Smooth muscle cell (in vitro differentiated cells): ENCODE data around the gene NPAS4. TPM values are rescaled to one million over a fixed set of nuclear protein-coding genes. Genes with fewer than 3 reads are reported as not detected.

ENCODE experiments used
- DNase-seq: peaks from one replicate; lab custom pipeline; 2025; ENCODE audit not compliant: unreplicated experiment; lab: John Stamatoyannopoulos, UW
- H2AFZ ChIP-seq: fragments of 200-600 bp; sonication (generic); 2 replicates; pipeline ENCODE4 v1.6.0; 2016; ENCODE audit warnings: antibody characterized with exemption, low read depth, mild to moderate bottlenecking
- H3F3A ChIP-seq: fragments of 200-600 bp; sonication (generic); 2 replicates; pipeline ENCODE4 v1.6.0; 2017; ENCODE audit warnings: antibody characterized with exemption, low read depth
- H3K27ac ChIP-seq: fragments of 200-600 bp; sonication (generic); 2 replicates; pipeline ENCODE4 v1.5.1; 2016; ENCODE audit warnings: low read depth, mild to moderate bottlenecking
- H3K27me3 ChIP-seq: fragments of 200-600 bp; sonication (generic); 2 replicates; pipeline ENCODE4 v1.6.1; 2016; ENCODE audit warnings: low read depth, mild to moderate bottlenecking
- H3K36me3 ChIP-seq: fragments of 200-600 bp; sonication (generic); 2 replicates; pipeline ENCODE4 v1.5.1; 2016; ENCODE audit warnings: low read depth
- H3K4me1 ChIP-seq: fragments of 200-600 bp; sonication (generic); 2 replicates; pipeline ENCODE4 v1.5.1; 2016; ENCODE audit warnings: low read depth
- H3K4me2 ChIP-seq: fragments of 200-600 bp; sonication (generic); 2 replicates; pipeline ENCODE4 v1.6.0; 2016; ENCODE audit warnings: mild to moderate bottlenecking
- H3K4me3 ChIP-seq: fragments of 200-600 bp; sonication (generic); 2 replicates; pipeline ENCODE4 v1.5.1; 2016; ENCODE audit warnings: mild to moderate bottlenecking
- H3K79me2 ChIP-seq: fragments of 200-600 bp; sonication (generic); 2 replicates; pipeline ENCODE4 v1.6.0; 2016; ENCODE audit warnings: low read depth, mild to moderate bottlenecking
- H3K9ac ChIP-seq: fragments of 200-600 bp; sonication (generic); 2 replicates; pipeline ENCODE4 v1.6.0; 2016; ENCODE audit warnings: low read depth
- H3K9me3 ChIP-seq: fragments of 200-600 bp; sonication (generic); replicated peaks from 2 replicates; pipeline ENCODE4 v1.5.1; 2016; ENCODE audit warnings: low read depth
- H4K20me1 ChIP-seq: fragments of 200-600 bp; sonication (generic); 2 replicates; pipeline ENCODE4 v1.6.0; 2016; ENCODE audit warnings: low read depth
- WGBS: methylation state at CpG from one replicate; pipeline ENCODE4 v1.1.7; 2016; ENCODE audit warnings: low lambda C conversion rate; 5-methylcytosine and 5-hydroxymethylcytosine counted together
- polyA plus RNA-seq: library from polyadenylated mRNA; unstranded; fragments of >200 nt; fragmentation: Nextera tagmentation; extraction: Ambion mirVana; gene quantifications from 2 replicates; pipeline ENCODE4 v1.2.1, GENCODE V29; 2016
- total RNA-seq: library from RNA; depleted of rRNA; stranded (reverse); fragments of >200 nt; gene quantifications from 2 replicates; pipeline ENCODE4 v1.2.3, GENCODE V29; 2014
- TF ChIP-seq, protein P1 (sequence below): fragments of 200-600 bp; sonication (generic); IDR thresholded peaks from 2 replicates; pipeline ENCODE4 v1.5.1; 2017; ENCODE audit warnings: borderline replicate concordance, mild to moderate bottlenecking, antibody characterized with exemption; ENCODE audit not compliant: insufficient read depth, poor library complexity, severe bottlenecking

The NPAS4 gene
- total and polyA plus RNA-seq, 2 experiments from 2014 or later = 0.58 to 1.1 TPM

DNA sequence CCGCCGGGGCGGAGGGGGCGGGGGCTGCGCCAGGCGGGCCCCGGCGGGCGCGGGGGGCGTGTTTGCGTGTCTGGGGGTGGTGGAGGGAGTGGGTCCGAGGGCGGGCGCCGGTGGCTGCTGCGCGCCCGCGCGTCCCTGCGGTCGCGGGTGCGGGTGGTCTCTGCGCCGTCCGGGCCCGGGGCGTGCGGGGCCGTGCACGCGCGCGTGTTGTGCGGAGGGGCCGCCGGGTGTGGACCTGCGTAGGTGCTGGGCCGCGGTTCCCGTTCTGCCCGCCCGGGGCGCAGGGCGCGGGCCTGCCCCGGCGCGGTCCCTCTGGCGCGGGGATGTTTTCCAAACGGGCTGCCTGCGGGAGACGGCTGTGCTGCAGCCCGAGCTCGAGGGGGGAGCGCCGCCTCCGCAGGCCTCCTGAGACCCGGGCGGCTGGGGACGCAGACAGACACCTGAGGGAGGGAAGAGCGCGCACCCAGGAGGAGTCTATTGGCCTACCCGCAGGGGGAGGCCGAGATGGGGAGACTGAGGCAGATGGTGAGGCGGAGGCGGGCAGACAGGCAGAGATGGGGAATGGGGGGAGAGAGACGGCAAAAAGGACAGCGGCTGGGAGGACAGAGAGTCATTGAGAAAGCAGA is 46.3 kb downstream of the NPAS4 start:
- H3K79me2 ChIP-seq = no peaks in the 10 kb centered on the region
- H3K36me3 ChIP-seq = no peaks in the 10 kb centered on the region
- TF ChIP-seq, protein P1, sequence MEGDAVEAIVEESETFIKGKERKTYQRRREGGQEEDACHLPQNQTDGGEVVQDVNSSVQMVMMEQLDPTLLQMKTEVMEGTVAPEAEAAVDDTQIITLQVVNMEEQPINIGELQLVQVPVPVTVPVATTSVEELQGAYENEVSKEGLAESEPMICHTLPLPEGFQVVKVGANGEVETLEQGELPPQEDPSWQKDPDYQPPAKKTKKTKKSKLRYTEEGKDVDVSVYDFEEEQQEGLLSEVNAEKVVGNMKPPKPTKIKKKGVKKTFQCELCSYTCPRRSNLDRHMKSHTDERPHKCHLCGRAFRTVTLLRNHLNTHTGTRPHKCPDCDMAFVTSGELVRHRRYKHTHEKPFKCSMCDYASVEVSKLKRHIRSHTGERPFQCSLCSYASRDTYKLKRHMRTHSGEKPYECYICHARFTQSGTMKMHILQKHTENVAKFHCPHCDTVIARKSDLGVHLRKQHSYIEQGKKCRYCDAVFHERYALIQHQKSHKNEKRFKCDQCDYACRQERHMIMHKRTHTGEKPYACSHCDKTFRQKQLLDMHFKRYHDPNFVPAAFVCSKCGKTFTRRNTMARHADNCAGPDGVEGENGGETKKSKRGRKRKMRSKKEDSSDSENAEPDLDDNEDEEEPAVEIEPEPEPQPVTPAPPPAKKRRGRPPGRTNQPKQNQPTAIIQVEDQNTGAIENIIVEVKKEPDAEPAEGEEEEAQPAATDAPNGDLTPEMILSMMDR = peak; percentile 1
- no peaks in the 10 kb centered on the region for H4K20me1 ChIP-seq
- peak overlapping the region; percentile 82 for H2AFZ ChIP-seq
- H3K9me3 ChIP-seq = no peaks in the 10 kb centered on the region
- peak overlapping the region; percentile 94 for H3K4me2 ChIP-seq
- peaks cover 11% of the 10 kb centered on the region for H3K4me1 ChIP-seq
- H3K4me3 ChIP-seq = peak overlapping the region; percentile 76
- peak overlapping the region; percentile 43 for H3K9ac ChIP-seq
- H3K27me3 ChIP-seq = no peaks in the 10 kb centered on the region
- WGBS = 4% methylated on average over 32 of the region's 72 CpGs
- no peak for DNase-seq
- no peaks in the 10 kb centered on the region for H3F3A ChIP-seq
- no peak overlapping the region for H3K27ac ChIP-seq

GRCh38 chr11:66467756-66468155 is 46.9 kb downstream of the NPAS4 start:
- TF ChIP-seq, protein P1 = no peak
- H3K4me2 ChIP-seq = peak overlapping the region; percentile 94
- no peak for DNase-seq
- H3K9me3 ChIP-seq = no peaks in the 10 kb centered on the region
- WGBS = 66% methylated on average over 6 of the region's 6 CpGs
- peak overlapping the region; percentile 76 for H3K4me3 ChIP-seq
- peaks cover 11% of the 10 kb centered on the region for H3K4me1 ChIP-seq
- no peaks in the 10 kb centered on the region for H3K79me2 ChIP-seq
- no peaks in the 10 kb centered on the region for H4K20me1 ChIP-seq
- no peaks in the 10 kb centered on the region for H3F3A ChIP-seq
- H2AFZ ChIP-seq = no peak overlapping the region
- H3K36me3 ChIP-seq = no peaks in the 10 kb centered on the region
- no peaks in the 10 kb centered on the region for H3K27me3 ChIP-seq
- no peak overlapping the region for H3K9ac ChIP-seq
- no peak overlapping the region for H3K27ac ChIP-seq

GRCh38 chr11:66468691-66469090 is 47.9 kb downstream of the NPAS4 start:
- TF ChIP-seq, protein P1 = no peak
- no peaks in the 10 kb centered on the region for H3K27me3 ChIP-seq
- H3K9ac ChIP-seq = no peak overlapping the region
- no peak overlapping the region for H2AFZ ChIP-seq
- H3K4me3 ChIP-seq = no peak overlapping the region
- H3K27ac ChIP-seq = no peak overlapping the region
- H3K4me2 ChIP-seq = no peak overlapping the region
- no peak for DNase-seq
- H3F3A ChIP-seq = no peaks in the 10 kb centered on the region
- H3K9me3 ChIP-seq = no peaks in the 10 kb centered on the region
- no peaks in the 10 kb centered on the region for H4K20me1 ChIP-seq
- no peaks in the 10 kb centered on the region for H3K79me2 ChIP-seq
- WGBS = 92% methylated on average over 6 of the region's 6 CpGs
- H3K4me1 ChIP-seq = peaks cover 11% of the 10 kb centered on the region
- no peaks in the 10 kb centered on the region for H3K36me3 ChIP-seq

DNA sequence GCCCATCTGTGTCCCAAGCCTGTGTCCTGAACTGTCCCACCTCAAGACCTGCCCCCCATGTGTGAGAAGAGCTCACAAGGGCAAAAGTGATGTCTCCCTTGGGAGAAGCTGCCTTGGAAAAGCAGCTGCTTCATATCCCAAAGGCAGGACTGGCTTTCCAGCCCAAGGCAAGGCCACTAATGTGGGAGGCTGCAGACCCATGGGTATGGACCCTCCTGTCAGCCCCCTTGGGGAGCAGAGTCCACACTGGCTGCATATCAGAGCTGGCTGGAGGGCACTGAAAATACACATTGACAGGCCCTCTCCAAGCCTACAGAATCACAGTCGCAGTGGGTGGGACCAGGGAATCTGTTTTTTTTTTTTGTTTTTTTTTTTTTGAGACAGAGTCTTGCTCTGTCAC is 48.6 kb downstream of the NPAS4 start:
- H3K9ac ChIP-seq = no peak overlapping the region

More for the DNA sequence above, 48.6 kb downstream of the NPAS4 start:
- no peak for DNase-seq
- Histone ChIP-seq H3K4me1 (peaks cover 11% of the 10 kb centered on the region), H3F3A (no peaks in the 10 kb centered on the region), H3K9me3 (no peaks in the 10 kb centered on the region), H4K20me1 (no peaks in the 10 kb centered on the region), H3K27me3 (no peaks in the 10 kb centered on the region), H2AFZ (no peak overlapping the region), H3K36me3 (no peaks in the 10 kb centered on the region), H3K4me3 (no peak overlapping the region), H3K4me2 (no peak overlapping the region), H3K79me2 (no peaks in the 10 kb centered on the region), H3K27ac (no peak overlapping the region)
- TF ChIP-seq, protein P1 = no peak
- 100% methylated on average over 1 of the region's 1 CpG for WGBS
